HG02763 (cell line): ENCODE results near the gene CENPP.
"Not testable (repeated sequence)": the region's sequence is repeated elsewhere in the genome, so short reads cannot be mapped to it uniquely, and the experiment has no call there.

Experiments
- ATAC-seq: cut with Tn5 transposase; IDR thresholded peaks from one replicate; pipeline ENCODE4 v1.9.1; 2021; ENCODE audit warnings: mild to moderate bottlenecking, moderate library complexity; ENCODE audit not compliant: unreplicated experiment

CENPP gene

DNA sequence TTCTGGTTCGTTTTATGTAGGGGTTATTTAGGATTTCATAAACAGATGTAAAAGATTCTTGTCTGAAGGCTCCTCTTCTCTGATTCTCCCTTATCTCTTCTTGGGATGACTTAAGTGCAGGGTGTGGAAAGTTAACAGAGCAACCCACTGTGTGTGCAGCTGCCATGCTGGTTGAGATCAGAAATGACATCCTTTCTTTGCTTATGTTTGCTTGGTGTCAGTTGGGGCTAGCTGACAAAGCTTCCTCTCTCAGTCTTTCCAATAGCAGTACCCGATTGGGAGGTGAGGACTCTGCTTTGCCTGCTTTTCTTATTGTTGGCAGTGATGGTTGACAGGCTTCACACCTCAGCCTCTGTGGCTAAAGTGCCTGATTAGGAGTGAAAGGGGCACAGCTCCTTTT lies 52.1 kb downstream of the CENPP start:
- no peak for ATAC-seq

DNA sequence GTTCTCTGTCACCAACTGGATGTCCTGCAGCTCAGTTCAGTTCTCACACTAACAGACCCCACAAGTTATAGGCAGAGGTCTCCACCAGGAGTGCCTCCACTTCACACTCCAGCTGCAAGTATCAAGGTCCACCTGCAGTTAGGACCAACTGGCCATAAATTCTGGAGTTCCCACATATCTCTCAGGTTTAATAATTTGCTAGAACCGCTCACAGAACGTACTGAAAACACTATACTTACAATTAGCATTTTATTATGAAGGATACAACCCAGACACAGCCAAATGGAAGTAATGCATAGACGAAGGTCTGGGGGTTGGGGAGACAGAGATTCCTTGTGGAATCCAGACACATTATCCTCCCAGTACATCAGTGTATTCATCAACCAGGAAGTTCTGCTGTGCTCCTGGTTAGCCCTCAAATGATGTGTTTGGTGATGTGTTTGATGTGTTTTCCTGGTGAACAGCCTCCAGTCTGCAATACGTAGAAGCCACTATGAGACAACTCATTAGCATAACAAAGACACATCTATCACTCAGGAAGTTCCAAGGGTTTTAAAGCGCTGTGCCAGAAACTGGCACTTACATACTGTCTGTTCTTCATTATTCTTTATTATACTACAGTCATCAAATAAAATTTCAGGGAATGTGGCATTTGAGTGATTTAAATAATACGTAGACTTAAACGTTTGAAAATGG lies 53.3 kb downstream of the CENPP start:
- no peak for ATAC-seq

DNA sequence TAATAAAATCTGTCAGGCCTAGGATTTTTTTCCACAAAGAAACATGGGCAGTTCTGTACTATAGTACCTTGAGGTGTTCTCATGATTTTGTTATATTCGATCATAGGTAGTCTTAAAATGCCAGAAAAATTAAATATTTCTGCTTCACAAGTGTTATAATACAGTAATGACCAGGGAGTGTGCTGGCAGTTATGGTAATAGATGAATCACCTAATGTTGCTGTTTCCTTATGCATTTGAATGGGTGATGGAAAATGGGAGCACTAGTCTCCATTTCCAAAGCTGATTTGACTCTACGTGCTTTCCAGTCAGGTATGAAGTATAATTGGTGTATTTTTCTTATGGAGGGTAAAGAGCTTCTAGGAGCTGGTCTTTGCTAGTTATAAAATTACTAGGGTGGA lies 54.9 kb downstream of the CENPP start:
- ATAC-seq = no peak

DNA sequence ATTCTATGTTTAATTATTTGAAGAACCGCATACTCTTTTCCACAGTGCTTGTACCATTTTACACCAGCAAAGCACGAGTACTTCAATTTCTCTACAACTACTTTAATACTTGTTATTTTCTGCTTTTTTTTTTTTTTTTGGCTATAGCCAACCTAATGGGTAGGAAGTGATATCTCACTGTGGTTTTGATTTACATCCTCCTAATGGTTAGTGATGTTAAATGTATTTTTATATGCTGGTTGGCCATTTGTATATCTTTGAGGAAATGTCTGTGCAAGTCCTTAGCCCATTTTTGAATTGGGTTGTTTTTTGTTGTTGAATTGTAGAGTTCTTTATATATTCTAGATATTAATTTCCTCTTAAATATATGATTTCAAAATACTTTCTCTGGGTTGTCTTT lies 56.0 kb downstream of the CENPP start:
- no peak for ATAC-seq

DNA sequence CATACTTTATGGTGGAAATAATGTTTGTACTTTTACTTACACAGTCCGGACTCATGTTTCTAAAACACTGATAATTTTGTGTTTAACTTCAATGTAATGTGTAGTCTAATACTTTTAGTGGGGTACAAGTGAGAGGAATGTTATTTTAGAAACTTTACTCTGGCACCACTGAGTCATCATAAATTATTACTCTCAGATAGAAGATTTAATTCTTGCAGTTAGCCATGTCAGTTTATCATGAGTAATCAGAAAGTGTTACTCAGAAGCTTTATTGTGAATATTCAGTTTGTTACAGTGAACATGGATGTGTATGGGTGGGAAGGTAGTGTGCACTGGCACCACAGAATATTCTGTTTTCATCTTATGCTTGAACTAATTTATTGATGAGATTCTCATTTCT lies 58.6 kb downstream of the CENPP start:
- ATAC-seq = no peak

DNA sequence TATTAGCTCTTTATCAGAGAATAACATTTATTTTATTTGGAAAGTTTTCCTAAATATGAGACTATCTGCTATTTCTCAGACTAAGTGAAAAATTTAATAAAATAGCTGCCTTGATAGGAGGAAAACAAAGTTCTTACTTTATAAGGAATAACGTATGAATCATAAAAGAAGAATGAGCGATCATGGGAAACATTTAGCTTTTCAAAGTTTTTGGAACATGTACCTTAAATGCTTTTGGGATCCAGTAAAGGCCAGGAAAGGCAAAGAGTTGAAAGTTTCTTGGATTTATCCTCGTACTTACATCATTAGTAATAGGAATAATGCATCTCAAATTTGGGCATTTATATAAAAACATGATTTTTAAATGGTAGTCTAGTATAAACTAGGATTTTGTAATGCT lies 59.2 kb downstream of the CENPP start:
- no peak for ATAC-seq

DNA sequence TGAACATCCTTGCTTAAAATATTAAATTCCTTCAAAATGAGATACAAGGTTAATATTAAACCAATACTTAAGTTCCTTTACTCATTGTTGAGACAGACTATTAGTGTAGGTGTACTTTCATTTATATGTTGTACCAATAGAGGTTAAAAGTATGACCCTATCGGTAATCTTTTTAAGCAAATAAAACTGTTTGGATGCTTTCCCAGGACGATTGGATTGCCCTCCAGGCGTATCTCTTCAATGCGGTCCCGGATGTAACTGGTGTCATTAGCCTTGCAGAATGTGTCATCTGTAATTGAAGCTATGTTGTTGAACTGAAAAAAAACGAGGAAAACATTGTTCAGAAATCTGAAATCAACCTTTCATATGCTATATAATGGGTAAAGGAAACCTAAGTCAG lies 59.7 kb downstream of the CENPP start:
- no peak for ATAC-seq

DNA sequence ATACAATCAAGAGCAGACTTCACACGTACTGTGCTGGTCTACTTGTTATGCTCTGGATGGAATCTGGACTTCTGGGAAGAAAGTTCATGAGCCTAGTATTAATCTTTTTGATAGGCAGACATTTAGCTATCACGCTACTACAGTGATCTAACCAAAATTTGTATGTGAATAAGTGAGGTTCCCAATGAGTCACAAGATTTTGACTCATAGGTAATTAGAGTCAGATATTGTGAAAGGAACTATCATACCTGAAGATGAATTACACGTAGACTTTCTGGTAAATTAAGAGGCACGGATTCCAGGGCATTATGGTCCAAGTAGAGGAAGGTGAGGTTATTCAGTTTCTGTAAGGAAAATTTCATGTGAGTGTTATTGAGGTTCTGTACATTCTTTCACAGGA lies 60.2 kb downstream of the CENPP start:
- ATAC-seq = no peak

DNA sequence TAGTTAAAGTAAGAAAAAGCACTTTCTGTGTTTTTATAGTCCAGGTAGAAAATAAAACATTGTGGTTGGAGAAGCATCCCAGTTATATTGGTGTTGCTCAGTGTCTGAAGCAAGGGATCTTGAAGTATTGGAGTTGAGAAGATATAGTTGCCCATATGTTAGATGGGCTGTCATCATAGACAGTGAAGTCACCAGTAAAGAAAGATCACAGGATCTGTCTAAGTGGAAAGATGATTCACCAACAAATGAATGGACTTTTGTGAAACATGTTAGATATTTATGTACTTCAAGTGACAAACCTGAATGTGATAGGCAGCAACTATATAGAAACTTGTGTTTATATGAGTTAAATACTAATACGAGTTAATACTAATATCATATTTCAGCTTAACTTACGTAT lies 66.9 kb downstream of the CENPP start:
- ATAC-seq = no peak

DNA sequence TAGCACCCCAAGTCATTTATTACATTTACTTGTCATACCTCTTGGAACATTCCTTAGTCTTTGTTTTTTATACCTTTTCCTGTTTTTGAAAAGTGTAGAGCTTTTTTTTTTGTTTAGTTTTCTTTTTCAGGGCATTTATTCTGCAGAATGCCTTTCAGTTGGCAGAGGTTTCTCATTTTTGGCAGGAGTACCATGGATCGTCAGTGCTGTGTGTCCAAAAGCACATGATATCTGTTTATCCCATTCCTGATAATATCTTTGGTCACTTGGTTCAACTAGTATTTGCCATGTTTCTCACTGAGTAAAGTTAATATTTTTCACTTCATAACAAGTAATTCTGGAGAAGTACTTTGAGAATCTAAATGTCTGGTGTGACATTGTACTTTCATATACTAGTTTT lies 67.9 kb downstream of the CENPP start:
- ATAC-seq = no peak

DNA sequence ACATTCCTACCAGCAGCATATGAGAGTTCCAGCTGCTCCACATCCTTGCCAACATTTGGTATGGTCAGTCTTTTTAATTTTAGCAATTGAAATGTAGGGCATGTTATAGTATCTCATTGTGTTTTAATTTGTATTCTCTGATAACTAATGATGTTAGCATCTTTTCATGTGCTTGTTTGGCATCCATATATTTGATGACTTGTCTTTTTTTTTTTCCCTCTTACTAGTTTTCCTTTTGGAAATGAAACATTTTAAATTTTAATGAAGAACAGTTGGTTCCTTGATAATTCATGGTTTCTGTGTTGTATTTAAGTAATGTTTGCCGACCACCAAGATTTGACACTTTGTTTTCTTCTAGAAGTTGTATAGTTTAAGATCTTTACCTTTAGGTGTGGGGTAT lies 69.9 kb downstream of the CENPP start:
- ATAC-seq = no peak

DNA sequence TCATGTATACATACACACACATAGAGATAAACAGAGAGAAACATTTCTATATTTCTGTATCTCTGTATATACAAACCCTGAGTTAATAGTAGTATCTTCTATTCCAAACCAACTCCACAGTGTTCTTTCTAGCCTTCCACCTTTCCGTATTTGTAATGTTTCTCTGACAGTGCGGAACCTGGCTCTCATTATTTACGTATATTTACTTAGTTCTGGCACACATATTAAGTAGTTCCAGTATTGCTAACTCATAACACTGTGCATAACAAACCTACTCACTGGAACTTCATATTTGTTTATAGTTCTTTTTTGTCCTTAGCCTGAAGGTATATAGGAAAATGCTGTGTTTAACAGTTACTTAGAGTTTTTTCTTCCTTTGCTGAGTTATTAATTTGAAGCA lies 72.1 kb downstream of the CENPP start:
- ATAC-seq = no peak

DNA sequence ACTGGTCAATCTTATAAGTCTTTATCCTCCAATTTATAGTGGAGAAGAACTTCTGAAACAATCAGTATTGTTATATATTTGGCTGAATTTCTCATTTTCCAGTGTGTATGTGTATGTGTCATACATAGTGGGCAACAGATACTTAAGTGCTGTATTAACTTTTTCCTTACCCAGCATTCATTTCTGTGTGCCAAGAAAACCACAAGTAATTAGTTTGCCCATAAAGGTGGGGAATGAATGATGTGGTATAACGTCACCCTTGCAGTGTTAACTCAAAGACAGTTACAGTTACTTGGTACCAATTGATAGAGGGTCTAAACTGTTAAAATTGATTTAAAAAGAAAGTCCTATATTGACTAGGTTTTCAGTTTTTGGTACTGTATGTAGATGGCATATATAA lies 76.6 kb downstream of the CENPP start:
- no peak for ATAC-seq

DNA sequence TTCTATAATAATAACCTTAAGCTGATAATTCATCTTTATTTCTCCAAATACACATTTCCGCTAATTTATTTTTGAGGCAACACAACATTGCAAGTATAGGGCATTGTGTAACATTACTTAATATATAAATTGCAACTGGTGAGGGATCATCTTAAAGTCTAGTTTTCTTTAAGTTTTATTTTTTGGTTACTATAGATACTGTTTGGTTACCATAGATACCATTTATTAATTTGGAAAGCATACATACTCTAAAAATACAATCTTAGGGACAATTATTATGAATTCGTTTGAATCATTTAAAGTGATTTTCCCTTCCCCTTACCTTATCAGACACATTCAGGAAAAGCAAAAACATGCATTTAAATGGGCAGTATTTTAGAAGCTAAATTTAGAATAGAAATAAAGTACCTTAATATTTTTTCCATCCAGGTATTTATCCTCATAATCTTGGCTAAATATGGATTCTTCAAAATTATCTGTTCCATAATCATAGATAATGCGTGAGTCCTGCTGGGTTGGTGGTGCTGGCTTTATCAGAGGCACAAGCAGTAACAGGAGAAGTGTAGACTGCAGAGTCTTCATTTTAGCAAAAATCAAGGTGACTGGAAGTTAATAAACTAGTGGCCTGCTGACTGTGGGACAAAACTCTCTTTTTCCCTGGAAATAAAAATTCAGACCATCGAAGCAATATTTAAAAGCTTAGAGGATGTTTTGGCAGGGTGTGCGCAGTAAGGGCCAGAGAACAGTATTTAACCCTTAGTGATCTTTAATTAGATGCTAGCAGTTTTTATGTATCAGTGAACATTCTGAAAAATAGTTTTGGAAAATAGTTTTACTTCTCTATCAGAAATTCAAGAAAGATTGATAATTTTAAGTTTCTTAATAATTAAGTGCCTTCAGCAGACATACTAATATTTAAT lies 77.3 kb downstream of the CENPP start:
- ATAC-seq = no peak

DNA sequence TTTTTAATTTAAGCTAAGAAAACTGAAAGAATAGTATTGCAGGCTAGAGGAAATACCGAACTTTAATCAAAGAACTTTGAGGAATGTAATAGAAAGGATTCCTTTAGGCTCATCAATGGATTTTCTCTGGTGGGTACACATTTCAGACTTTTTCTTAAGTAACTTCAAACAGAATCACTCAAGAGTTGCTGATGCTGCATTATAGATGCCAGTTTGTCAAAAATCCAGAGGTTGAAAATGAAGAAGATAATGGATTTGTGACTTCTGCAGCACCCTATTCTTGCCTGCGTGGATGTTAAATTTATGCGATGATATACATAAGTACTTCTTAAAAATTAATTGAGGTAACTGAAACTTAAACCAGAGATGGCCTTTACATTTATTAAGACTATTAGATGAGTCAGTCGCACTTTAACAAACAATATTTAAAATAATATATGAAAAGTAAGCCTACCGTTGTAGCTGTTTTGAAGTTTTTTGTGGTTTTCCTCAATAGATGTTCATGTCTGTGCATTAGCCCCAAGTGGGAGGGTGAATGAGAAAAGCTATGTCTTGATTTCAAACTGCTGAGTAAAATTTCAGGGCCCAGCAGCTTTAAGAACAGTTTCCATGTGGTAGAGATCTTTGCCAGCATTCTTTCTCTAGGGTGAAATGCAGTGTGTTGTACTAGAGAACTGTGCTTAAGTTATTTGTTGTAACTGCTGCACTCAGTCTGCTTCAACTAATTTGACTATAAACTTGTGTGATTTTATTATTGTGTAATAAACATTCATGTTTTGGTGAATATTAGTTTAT lies 78.5 kb downstream of the CENPP start, which contains the start of gene OGN:
OGN (minus strand) TSS at position 537 of the 795 bp plus-strand sequence. CDS start 1,171 bp downstream, outside the sequence.
- ATAC-seq = no peak

DNA sequence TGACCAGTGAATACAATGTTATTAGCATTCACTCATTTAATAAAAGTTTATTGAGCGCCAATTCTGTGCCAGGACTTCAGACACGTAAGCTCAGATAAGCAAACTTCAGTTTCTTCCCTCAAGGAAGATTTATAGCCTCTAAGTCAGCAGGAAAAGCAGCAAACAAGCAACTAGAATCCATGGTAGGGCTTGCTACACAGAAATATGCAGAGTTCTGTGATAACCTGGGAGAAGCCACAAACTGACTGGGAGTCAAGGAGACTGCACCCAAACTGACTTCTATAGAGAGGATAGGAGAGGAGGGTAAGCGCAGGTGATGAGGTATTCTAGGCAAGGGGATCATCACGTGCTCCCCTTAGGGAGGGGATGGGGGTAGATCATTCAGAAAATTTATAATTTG lies 80.1 kb downstream of the CENPP start:
- ATAC-seq = no peak

DNA sequence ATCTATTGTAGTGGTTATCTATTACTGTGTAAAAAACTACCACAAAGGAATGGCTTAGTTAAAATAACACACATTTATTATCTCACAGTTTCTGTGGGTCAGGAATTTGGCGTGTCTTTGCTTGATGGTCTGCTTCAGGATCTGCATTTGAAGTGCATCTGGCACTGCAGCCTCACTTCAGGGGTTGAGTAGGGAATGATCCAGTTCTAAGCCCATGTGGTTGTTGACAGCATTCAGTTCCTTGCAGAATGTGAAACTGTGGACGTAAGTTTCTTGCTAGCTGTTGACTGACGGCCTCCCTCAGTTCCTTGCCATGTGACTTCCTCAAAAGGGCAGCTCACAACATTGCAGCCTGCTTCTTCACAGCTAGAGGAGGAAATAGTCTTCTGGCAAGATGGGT lies 80.7 kb downstream of the CENPP start:
- peak; percentile 57 for ATAC-seq

DNA sequence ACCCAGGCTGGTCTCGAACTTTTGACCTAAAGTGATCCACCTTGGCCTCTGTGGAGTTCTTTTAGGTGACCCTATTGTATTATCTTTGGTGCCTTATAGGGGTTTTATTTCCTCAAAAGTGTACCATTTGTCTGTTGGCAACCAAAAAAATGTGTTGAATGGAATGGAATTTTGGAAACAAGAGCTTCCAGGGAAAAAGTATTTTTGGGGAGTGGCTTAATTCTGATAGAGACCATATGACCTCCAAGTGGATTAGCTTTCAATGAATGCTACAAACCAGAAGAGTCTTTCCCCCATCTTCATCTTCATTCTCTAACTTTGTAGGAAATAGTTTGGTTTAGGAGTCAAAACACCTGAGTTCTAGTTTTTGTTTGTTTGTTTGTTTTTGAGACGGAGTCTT lies 82.1 kb downstream of the CENPP start:
- no peak for ATAC-seq

DNA sequence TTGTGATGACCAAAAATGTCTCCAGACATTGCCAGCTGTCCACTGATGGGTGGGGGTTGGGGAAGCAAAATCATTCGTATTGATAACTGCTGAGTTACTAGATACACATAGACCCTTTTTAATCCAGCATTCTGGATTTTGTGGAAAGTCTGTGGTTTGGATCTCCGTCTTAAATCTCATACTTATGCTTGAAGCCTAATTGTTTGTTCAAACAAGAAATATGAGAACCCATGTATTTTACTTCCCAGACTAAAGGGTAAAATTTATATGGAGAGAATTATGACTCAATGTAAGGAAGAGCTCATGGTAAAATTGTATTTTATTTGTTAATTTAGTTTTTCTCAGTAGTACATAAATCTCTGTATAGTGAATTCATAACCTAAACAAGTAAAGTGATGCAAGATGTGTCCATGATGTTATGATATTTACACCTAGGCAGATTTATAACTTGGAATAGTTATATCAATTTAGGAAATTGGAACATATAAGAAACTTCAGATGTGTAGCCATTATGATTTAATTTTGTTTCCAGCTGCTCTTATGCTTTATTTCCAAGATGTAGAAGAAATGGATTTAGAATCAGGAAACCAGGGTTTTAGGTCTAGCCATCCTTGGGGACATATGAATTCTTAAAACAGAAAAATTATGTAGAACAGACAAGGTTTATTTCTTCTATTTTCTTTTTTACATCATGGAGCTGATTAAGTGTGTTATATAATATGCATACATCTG lies 83.2 kb downstream of the CENPP start:
- no peak for ATAC-seq

DNA sequence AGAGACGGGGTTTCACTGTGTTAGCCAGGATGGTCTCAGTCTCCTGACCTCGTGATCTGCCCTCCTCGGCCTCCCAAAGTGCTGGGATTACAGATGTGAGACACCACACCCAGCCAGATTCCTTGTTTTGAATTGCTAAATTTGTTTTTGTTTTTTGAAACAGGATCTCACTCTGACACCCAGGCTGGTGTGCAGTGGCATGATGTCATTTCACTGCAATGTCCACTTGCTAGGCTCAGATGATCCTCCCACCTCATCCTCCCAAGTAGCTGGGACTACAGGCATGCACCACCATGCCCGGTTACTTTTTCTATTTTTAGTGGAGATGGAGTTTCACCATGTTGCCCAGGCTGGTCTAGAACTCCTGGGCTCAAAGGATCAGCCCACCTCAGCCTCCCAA lies 85.4 kb downstream of the CENPP start:
- not testable (repeated sequence) for ATAC-seq

DNA sequence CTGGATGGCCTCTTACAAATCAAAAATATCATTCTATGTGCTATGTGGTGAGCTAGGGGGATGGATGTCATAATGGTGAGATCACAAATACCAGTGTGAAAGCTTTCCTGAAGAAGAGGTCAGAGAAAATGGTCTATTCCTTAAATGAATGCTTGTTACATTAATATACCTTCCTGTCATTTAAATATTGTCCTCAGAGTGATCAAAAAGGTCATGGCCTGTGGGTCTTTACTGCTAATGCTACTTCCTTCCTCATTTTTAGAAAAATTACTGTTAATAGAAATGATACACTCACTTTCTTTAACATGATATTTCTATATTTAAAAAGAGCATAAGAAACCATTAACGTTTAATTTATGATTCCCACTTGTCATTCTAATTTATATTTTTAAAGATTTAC lies 88.8 kb downstream of the CENPP start:
- no peak for ATAC-seq
